Osteocyte (in vitro differentiated cells): ENCODE measurements around the gene THUMPD3. TPM values are rescaled to one million over a fixed set of nuclear protein-coding genes. Genes with fewer than 3 reads are reported as not detected.

Experiments used
- DNase-seq: peaks from one replicate; pipeline ENCODE4 v3.0.0; 2021; ENCODE audit warnings: mixed read lengths; ENCODE audit not compliant: unreplicated experiment; ENCODE audit errors: extremely low spot score
- H3K27ac Mint-ChIP-seq: one replicate; pipeline ENCODE4 v1.8.0; 2021; ENCODE audit warnings: mild to moderate bottlenecking, mixed read lengths; ENCODE audit not compliant: unreplicated experiment
- H3K27me3 Mint-ChIP-seq: one replicate; pipeline ENCODE4 v1.8.0; 2021; ENCODE audit warnings: mixed read lengths; ENCODE audit not compliant: unreplicated experiment
- H3K36me3 Mint-ChIP-seq: one replicate; pipeline ENCODE4 v1.8.0; 2021; ENCODE audit warnings: mixed read lengths; ENCODE audit not compliant: unreplicated experiment
- H3K4me1 Mint-ChIP-seq: one replicate; pipeline ENCODE4 v1.8.0; 2021; ENCODE audit warnings: mixed read lengths; ENCODE audit not compliant: unreplicated experiment
- H3K4me3 Mint-ChIP-seq: one replicate; pipeline ENCODE4 v1.8.0; 2021; ENCODE audit warnings: mild to moderate bottlenecking, moderate library complexity, mixed read lengths; ENCODE audit not compliant: unreplicated experiment
- H3K9me3 Mint-ChIP-seq: one replicate; pipeline ENCODE4 v1.8.0; 2021; ENCODE audit warnings: mixed read lengths; ENCODE audit not compliant: unreplicated experiment
- CTCF ChIP-seq: fragments of 200-600 bp; sonication (generic); IDR thresholded peaks from 2 replicates; pipeline ENCODE4 v1.5.0; 2021; ENCODE audit warnings: antibody characterized with exemption, mild to moderate bottlenecking, moderate library complexity
- total RNA-seq: library from RNA; stranded (reverse); gene quantifications from 2 replicates; pipeline ENCODE4 v1.2.1, GENCODE V29; 2021

THUMPD3 gene
- total RNA-seq, 1 donor from 2014 or later = 45.4 TPM

- TF ChIP-seq CTCF = peak; percentile 73
Measured at GRCh38 chr3:9422712-9423424, 60.0 kb downstream of the THUMPD3 start.

GRCh38 chr3:9428411-9428810, 65.6 kb downstream of the THUMPD3 start:
- Mint-ChIP-seq H3K4me3 (no peak overlapping the region), H3K27me3 (no peaks in the 10 kb centered on the region), H3K4me1 (peaks cover 28% of the 10 kb centered on the region), H3K9me3 (no peaks in the 10 kb centered on the region), H3K27ac (no peak overlapping the region), H3K36me3 (peaks cover 56% of the 10 kb centered on the region)
- TF ChIP-seq CTCF = no peak
- no peak for DNase-seq

More at GRCh38 chr3:9422712-9423424, 60.0 kb downstream of the THUMPD3 start:
- Mint-ChIP-seq H3K4me1 (peaks cover 57% of the 10 kb centered on the region), H3K9me3 (no peaks in the 10 kb centered on the region), H3K27me3 (no peaks in the 10 kb centered on the region), H3K27ac (peak overlapping the region; percentile 97), H3K4me3 (peak overlapping the region; percentile 52), H3K36me3 (peaks cover 18% of the 10 kb centered on the region)
- DNase-seq = peak; percentile 89

DNA sequence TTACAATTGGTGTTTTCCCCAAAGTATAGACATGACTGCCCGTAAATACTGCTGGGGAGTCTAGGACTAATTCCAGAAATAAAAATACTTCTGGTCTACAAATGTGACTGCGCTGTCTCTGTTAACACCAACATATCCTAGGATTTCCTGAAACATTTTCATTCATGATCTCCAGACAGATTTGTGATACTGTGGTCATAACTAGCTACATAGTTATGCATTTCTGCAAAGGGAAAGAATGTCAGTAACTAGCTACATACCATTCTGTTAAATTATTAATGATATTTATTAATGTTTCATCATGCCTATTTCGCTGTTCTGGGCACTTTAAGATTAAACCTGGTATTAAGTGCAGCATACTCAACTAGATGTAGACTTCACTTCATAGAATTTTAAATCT, 67.9 kb downstream of the THUMPD3 start:
- peaks cover 8% of the 10 kb centered on the region for H3K4me1 Mint-ChIP-seq
- no peak overlapping the region for H3K27ac Mint-ChIP-seq
- no peak for DNase-seq
- H3K27me3 Mint-ChIP-seq = no peaks in the 10 kb centered on the region
- TF ChIP-seq CTCF = no peak
- no peak overlapping the region for H3K4me3 Mint-ChIP-seq
- H3K9me3 Mint-ChIP-seq = no peaks in the 10 kb centered on the region
- peaks cover 71% of the 10 kb centered on the region for H3K36me3 Mint-ChIP-seq

DNA sequence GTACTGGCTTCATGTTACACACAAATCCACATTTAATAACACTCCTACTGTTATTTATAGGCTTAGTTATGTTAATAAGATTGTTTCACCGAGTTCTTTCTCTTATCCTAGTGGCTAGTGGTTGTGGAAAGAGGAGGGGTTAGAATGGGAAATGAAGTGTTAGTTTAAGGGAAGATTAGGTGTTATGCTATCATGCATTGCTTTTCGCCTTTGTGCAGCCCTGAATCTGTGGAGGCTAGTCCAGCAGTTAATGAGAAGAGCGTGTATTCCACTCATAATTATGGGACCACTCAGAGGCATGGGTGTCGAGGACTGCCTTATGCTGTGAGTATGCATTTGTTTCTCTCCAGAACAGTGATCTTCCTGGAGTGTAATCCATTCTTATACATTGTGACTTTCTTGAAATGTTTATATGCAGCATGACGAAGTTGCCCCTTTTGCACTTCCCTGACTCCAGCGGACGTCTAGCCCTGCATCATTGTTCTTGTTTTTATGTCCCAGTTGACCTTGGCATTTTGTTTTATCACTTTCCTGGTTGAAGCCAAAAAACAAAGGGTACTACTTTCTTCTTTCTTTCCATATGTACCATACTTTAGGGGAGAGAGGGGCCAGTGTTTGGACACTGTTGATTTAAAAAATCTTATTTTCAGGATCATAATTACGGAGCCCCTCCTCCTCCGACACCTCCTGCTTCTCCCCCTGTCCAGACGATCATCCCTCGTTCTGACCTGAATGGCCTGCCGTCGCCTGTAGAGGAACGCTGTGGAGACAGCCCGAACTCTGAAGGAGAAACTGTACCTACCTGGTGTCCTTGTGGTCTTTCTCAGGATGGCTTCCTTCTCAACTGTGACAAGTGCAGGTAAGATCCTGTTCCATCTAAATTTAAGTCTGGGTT, 71.0 kb downstream of the THUMPD3 start:
- no peak overlapping the region for H3K27ac Mint-ChIP-seq

More for the DNA sequence above, 71.0 kb downstream of the THUMPD3 start:
- H3K27me3 Mint-ChIP-seq = no peaks in the 10 kb centered on the region
- no peaks in the 10 kb centered on the region for H3K4me1 Mint-ChIP-seq
- no peak overlapping the region for H3K4me3 Mint-ChIP-seq
- peaks cover 64% of the 10 kb centered on the region for H3K36me3 Mint-ChIP-seq
- H3K9me3 Mint-ChIP-seq = no peaks in the 10 kb centered on the region
- TF ChIP-seq CTCF = no peak
- no peak for DNase-seq
